Esophagus mucosa (tissue), 1 donor: Measurements from ENCODE around the gene PCDHA3. TPM values are rescaled to one million over a fixed set of nuclear protein-coding genes. Genes with fewer than 3 reads are reported as not detected.
"Not testable (repeated sequence)": the region's sequence is repeated elsewhere in the genome, so short reads cannot be mapped to it uniquely, and the experiment has no call there.

ENCODE experiments used
- ATAC-seq: fragments of 200-7000 bp; cut with Tn5 transposase; one replicate; pipeline ENCODE4 v1.9.1; 2020
- total RNA-seq: library from RNA; stranded (reverse); gene quantifications from one replicate; pipeline ENCODE4 v1.2.4, GENCODE V29; 2023
- donor health status: DM: yes; HTN: yes; CAD: no.

PCDHA3 gene
- total RNA-seq, 1 donor from 2014 or later, result not detected

DNA sequence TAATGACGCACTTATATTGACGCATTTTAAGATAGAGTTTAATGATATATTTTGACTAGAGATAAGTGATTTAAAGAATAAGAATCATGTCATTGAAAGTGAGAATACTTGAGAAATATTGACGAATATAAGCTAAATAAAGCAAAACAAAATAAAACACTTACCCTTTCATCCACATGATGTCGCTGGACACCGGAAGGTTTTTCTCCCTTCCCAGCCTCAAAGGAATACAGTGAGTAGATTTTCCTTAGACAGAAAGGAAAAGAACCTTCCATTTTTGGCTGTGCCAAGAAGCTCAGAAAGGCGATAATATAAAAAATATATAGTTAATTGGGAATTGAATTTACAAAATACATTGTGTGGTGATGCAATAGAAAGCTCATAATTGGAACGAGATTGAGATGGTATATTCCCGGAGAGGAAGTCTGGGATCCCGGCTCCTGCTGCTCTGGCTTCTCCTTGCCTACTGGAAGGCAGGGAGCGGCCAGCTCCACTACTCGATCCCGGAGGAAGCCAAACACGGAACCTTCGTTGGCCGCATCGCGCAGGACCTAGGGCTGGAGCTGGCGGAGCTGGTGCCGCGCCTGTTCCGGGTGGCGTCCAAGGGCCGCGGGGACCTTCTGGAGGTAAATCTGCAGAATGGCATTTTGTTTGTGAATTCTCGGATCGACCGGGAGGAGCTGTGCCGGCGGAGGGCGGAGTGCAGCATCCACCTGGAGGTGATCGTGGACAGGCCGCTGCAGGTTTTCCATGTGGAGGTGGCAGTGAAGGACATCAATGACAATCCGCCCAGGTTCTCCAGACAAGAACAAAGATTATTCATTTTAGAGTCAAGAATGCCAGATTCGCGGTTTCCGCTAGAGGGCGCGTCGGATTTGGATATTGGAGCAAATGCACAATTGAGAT is 20.8 kb downstream of the PCDHA3 start, which contains the start of gene PCDHA5:
Gene PCDHA5, plus strand, starts transcription at position 239 of the 906 bp plus-strand sequence.
- ATAC-seq, result no peak

DNA sequence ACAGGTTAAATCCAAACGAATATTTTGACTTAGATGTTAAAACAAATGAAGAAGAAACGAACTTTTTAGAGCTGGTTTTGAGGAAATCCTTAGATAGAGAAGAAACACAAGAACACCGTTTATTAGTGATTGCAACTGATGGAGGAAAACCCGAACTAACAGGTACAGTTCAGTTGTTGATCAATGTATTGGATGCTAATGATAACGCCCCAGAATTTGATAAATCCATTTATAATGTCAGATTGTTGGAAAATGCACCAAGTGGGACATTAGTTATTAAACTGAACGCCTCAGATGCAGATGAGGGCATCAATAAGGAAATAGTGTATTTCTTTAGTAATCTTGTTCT is 21.4 kb downstream of the PCDHA3 start:
- no peak for ATAC-seq

- not testable (repeated sequence) for ATAC-seq
These were observed 22.1 kb downstream of the PCDHA3 start for GRCh38 chr5:140822969-140823368.

DNA sequence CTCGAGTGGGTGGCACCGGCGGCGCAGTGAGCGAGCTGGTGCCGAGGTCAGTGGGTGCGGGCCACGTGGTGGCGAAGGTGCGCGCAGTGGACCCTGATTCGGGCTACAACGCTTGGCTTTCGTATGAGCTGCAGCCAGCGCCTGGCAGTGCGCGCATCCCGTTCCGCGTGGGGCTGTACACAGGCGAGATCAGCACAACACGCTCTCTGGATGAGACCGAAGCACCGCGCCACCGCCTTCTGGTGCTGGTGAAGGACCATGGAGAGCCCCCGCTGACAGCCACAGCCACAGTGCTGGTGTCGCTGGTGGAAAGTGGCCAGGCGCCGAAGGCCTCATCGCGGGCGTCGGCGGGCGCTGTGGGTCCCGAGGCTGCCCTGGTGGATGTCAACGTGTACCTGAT is 22.6 kb downstream of the PCDHA3 start:
- no peak for ATAC-seq

DNA sequence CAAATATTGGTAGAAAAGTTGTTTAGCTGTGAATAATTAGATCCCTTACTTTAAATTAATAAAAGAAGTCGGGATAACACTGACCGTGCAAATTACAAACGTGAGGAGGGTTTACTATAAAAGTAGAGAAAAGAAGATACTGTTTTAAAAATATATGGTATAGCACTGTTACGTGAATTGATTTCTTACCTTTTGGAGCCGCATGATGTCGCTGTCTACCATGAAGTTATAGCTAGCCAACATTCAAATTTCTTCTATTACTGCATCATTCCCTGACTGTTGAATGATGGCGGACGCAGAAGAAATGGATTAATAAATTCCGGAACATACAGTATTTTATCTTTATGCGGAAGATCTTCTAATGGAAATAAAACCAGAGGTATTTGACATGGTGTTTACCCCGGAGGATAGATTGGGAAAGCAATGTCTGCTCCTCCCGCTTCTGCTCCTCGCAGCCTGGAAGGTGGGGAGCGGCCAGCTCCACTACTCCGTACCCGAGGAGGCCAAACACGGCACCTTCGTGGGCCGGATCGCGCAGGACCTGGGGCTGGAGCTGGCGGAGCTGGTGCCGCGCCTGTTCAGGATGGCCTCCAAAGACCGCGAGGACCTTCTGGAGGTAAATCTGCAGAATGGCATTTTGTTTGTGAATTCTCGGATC is 27.0 kb downstream of the PCDHA3 start, which contains the start of gene PCDHA6:
Gene PCDHA6, plus strand, starts transcription at position 257 of the 658 bp plus-strand sequence. Its CDS starts 132 bp downstream, at position 389.
- ATAC-seq, result no peak

- no peak for ATAC-seq
These were observed 27.5 kb downstream of the PCDHA3 start for GRCh38 chr5:140828362-140828737.

- not testable (repeated sequence) for ATAC-seq
These were observed 28.9 kb downstream of the PCDHA3 start for GRCh38 chr5:140829511-140830501.

DNA sequence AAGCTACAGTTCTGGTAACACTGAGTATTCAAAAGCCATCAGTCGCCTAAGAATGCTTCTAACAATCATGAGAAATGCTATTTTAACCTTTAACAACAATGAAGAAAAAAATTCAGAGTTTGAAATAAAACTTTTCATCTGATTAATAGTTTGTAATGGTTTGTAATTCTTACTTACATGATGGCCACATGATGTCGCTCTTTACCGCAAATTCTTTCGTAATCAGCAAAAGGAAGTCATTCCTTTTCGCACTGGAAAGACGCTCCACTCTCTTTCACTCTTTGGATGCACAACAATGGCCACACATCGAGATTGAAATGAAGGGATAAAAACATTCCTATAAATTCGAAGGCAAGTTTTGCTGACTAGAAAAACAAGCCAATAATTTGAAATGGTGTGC is 33.1 kb downstream of the PCDHA3 start, which contains the start of gene PCDHA7:
Gene PCDHA7, plus strand, starts transcription at position 277 of the 400 bp plus-strand sequence. Its CDS starts 115 bp downstream, at position 392.
- ATAC-seq, result no peak

- not testable (repeated sequence) for ATAC-seq
These were observed 33.7 kb downstream of the PCDHA3 start for GRCh38 chr5:140834439-140835008.

DNA sequence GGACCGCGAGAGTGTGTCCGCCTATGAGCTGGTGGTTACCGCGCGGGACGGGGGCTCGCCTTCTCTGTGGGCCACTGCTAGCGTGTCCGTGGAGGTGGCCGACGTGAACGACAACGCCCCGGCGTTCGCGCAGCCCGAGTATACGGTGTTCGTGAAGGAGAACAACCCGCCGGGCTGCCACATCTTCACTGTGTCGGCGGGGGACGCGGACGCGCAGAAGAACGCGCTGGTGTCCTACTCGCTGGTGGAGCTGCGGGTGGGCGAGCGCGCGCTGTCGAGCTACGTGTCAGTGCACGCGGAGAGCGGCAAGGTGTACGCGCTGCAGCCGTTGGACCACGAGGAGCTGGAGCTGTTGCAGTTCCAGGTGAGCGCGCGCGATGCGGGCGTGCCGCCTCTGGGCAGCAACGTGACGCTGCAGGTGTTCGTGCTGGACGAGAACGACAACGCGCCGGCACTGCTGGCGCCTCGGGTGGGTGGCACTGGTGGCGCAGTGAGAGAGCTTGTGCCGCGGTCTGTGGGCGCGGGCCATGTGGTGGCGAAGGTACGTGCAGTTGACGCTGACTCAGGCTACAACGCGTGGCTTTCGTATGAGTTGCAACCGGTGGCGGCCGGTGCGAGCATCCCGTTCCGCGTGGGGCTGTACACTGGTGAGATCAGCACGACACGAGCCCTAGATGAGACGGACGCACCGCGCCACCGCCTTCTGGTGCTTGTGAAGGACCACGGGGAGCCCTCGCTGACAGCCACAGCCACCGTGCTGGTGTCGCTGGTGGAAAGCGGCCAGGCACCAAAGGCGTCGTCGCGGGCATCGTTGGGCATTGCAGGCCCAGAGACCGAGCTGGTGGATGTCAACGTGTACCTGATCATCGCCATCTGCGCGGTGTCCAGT is 35.0 kb downstream of the PCDHA3 start:
- no peak for ATAC-seq

DNA sequence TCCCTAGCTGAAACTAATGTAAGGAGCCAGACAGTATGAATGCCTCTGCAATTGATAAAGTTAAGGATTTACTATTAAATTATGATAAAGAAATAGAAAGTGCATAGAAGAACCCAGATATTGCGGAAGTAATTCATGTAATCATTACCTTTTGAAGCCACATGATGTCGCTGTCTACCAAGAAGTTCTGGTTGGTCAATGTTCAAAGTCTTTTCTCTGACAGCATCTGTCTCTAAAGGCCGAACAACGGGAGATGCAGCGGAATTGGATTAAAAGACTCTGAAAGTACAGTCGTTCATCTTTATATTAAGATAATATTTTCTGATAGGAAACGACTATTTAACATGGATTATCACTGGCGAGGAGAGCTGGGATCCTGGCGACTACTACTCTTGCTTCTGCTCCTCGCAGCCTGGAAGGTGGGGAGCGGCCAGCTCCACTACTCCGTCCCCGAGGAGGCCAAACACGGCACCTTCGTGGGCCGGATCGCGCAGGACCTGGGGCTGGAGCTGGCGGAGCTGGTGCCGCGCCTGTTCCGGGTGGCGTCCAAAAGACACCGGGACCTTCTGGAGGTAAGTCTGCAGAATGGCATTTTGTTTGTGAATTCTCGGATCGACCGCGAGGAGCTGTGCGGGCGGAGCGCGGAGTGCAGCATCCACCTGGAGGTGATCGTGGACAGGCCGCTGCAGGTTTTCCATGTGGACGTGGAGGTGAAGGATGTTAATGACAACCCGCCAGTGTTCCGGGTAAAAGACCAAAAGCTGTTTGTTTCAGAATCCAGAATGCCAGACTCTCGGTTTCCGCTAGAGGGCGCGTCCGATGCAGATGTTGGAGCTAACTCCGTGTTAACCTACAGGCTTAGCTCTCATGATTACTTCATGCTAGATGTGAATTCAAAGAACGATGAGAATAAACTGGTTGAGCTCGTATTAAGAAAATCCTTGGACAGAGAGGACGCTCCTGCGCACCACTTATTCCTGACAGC is 40.4 kb downstream of the PCDHA3 start, which contains the start of gene PCDHA8:
Gene PCDHA8, plus strand, starts transcription at position 210 of the 985 bp plus-strand sequence. Its CDS starts 135 bp downstream, at position 345.
- no peak for ATAC-seq

GRCh38 chr5:140842798-140843733 is 42.2 kb downstream of the PCDHA3 start:
- ATAC-seq, result no peak

DNA sequence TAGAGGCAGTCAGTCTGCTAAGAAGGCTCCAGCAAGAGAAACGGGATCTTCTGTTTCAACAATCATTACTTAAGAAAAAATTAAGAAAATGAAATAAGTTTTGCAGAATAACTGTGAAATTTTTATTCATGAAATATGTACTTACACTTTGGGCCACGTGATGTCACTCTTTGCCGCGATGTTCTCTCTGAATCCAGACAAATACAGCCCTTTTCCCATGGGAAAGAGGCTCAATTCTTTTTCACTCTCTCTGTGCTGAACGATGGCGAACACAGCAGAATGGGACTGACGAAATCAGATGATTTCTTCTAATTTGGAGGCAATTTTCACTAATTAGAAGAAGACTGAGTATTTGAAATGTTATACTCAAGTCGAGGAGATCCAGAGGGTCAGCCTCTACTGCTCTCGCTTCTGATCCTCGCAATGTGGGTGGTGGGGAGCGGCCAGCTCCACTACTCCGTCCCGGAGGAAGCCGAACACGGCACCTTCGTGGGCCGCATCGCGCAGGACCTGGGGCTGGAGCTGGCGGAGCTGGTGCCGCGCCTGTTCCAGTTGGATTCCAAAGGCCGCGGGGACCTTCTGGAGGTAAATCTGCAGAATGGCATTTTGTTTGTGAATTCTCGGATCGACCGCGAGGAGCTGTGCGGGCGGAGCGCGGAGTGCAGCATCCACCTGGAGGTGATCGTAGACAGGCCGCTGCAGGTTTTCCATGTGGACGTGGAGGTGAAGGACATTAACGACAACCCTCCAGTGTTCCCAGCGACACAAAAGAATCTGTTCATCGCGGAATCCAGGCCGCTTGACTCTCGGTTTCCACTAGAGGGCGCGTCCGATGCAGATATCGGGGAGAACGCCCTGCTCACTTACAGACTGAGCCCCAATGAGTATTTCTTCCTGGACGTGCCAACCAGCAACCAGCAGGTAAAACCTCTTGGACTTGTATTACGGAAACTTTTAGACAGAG is 47.6 kb downstream of the PCDHA3 start, which contains the start of gene PCDHA9:
Gene PCDHA9, plus strand, starts transcription at position 244 of the 964 bp plus-strand sequence. Its CDS starts 114 bp downstream, at position 358.
- ATAC-seq, result not testable (repeated sequence)

- ATAC-seq, result not testable (repeated sequence)
These were observed 49.2 kb downstream of the PCDHA3 start for GRCh38 chr5:140849831-140850634.
